ENCODE measurements around the gene ELOF1. TPM values are rescaled to one million over a fixed set of nuclear protein-coding genes. Genes with fewer than 3 reads are reported as not detected.

The ELOF1 gene
- total RNA-seq, 1 donor from 2014 or later = 78.8 TPM

GRCh38 chr19:11598746-11599145 lies 39.7 kb upstream of the ELOF1 start:
- Histone ChIP-seq H2AFZ (ENCODE audit: low read depth, low read length) (no peak overlapping the region), H3K9ac (ENCODE audit: low read length) (no peak overlapping the region), H3K4me1 (ENCODE audit: insufficient read depth, low read length) (no peaks in the 10 kb centered on the region), H3K36me3 (ENCODE audit: insufficient read depth, low read length) (no peaks in the 10 kb centered on the region), H3K27ac (ENCODE audit: low read depth, low read length) (no peak overlapping the region), H4K20me1 (ENCODE audit: insufficient read depth, low read length) (peaks cover 58% of the 10 kb centered on the region), H3K4me2 (ENCODE audit: low read length) (peak overlapping the region; percentile 85), H3K79me2 (ENCODE audit: insufficient read depth, low read length) (peaks cover 64% of the 10 kb centered on the region), H3K27me3 (ENCODE audit: insufficient read depth, low read length) (no peaks in the 10 kb centered on the region), H3K4me3 (ENCODE audit: insufficient read depth, low read depth, low read length) (peak overlapping the region; percentile 93), H3K9me3 (ENCODE audit: insufficient read depth, low read depth, low read length) (peaks cover 2% of the 10 kb centered on the region)
- no peak for TF ChIP-seq EZH2 (IDR thresholded peaks at IDR 0.05; ENCODE audit: insufficient read depth, low read length)
- TF ChIP-seq CTCF (IDR thresholded peaks at IDR 0.05; ENCODE audit: insufficient read depth, low read depth, low read length) = no peak
- H3K27me3 Mint-ChIP-seq (ENCODE audit: low read depth, unreplicated experiment) = no peaks in the 10 kb centered on the region
- DNase-seq (ENCODE audit: low read depth) = no peak
- FAIRE-seq = no peak
- H3K9me3 Mint-ChIP-seq (ENCODE audit: unreplicated experiment) = no peaks in the 10 kb centered on the region
- H3K4me1 Mint-ChIP-seq (ENCODE audit: low read depth, unreplicated experiment) = peaks cover 9% of the 10 kb centered on the region
- peak overlapping the region; percentile 98 for H3K27ac Mint-ChIP-seq (ENCODE audit: unreplicated experiment)
- peak overlapping the region; percentile 99 for H3K4me3 Mint-ChIP-seq (ENCODE audit: unreplicated experiment)
- peaks cover 11% of the 10 kb centered on the region for H3K36me3 Mint-ChIP-seq (ENCODE audit: low read depth, unreplicated experiment)

- Histone ChIP-seq H3K9ac (ENCODE audit: low read length) (peak overlapping the region; percentile 99), H3K9me3 (ENCODE audit: insufficient read depth, low read depth, low read length) (peaks cover 2% of the 10 kb centered on the region), H3K79me2 (ENCODE audit: insufficient read depth, low read length) (peaks cover 57% of the 10 kb centered on the region), H4K20me1 (ENCODE audit: insufficient read depth, low read length) (peaks cover 52% of the 10 kb centered on the region), H3K27me3 (ENCODE audit: insufficient read depth, low read length) (no peaks in the 10 kb centered on the region), H3K4me2 (ENCODE audit: low read length) (peak overlapping the region; percentile 85), H3K36me3 (ENCODE audit: insufficient read depth, low read length) (no peaks in the 10 kb centered on the region), H2AFZ (ENCODE audit: low read depth, low read length) (no peak overlapping the region), H3K27ac (ENCODE audit: low read depth, low read length) (peak overlapping the region; percentile 99), H3K4me3 (ENCODE audit: insufficient read depth, low read depth, low read length) (peak overlapping the region; percentile 93), H3K4me1 (ENCODE audit: insufficient read depth, low read length) (no peaks in the 10 kb centered on the region)
- FAIRE-seq (no peak), DNase-seq (ENCODE audit: low read depth) (no peak)
- no peak for TF ChIP-seq CTCF (IDR thresholded peaks at IDR 0.05; ENCODE audit: insufficient read depth, low read depth, low read length)
- TF ChIP-seq EZH2 (IDR thresholded peaks at IDR 0.05; ENCODE audit: insufficient read depth, low read length) = no peak
- Mint-ChIP-seq H3K4me1 (ENCODE audit: low read depth, unreplicated experiment) (peaks cover 9% of the 10 kb centered on the region), H3K27ac (ENCODE audit: unreplicated experiment) (peak overlapping the region; percentile 98), H3K27me3 (ENCODE audit: low read depth, unreplicated experiment) (no peaks in the 10 kb centered on the region), H3K4me3 (ENCODE audit: unreplicated experiment) (peak overlapping the region; percentile 99), H3K36me3 (ENCODE audit: low read depth, unreplicated experiment) (peaks cover 6% of the 10 kb centered on the region), H3K9me3 (ENCODE audit: unreplicated experiment) (no peaks in the 10 kb centered on the region)
Measured at GRCh38 chr19:11598103-11598483, 39.1 kb upstream of the ELOF1 start.

GRCh38 chr19:11597202-11598102 lies 38.4 kb upstream of the ELOF1 start, which contains the start of gene ZNF627:
Gene ZNF627, plus strand, starts transcription at chr19:11597483. Its CDS starts 145 bp downstream, at chr19:11597628.
- H3K27ac Mint-ChIP-seq (ENCODE audit: unreplicated experiment) = peak within 1 kb of the TSS; percentile 98
- TF ChIP-seq EZH2 (IDR thresholded peaks at IDR 0.05; ENCODE audit: insufficient read depth, low read length) = no peak
- H3K9ac ChIP-seq (ENCODE audit: low read length) = peak within 1 kb of the TSS; percentile 99
- no peaks in the 10 kb centered on the region for H3K9me3 ChIP-seq (ENCODE audit: insufficient read depth, low read depth, low read length)
- H3K27me3 ChIP-seq (ENCODE audit: insufficient read depth, low read length) = no peaks in the 10 kb centered on the region
- peak within 1 kb of the TSS; percentile 99 for H3K4me3 Mint-ChIP-seq (ENCODE audit: unreplicated experiment)
- H3K4me1 ChIP-seq (ENCODE audit: insufficient read depth, low read length) = no peaks in the 10 kb centered on the region
- H3K4me2 ChIP-seq (ENCODE audit: low read length) = peak within 1 kb of the TSS; percentile 85
- peaks cover 4% of the 10 kb centered on the region for H3K36me3 Mint-ChIP-seq (ENCODE audit: low read depth, unreplicated experiment)
- H3K27ac ChIP-seq (ENCODE audit: low read depth, low read length) = peak within 1 kb of the TSS; percentile 99
- no peaks in the 10 kb centered on the region for H3K36me3 ChIP-seq (ENCODE audit: insufficient read depth, low read length)
- FAIRE-seq = no peak
- H3K9me3 Mint-ChIP-seq (ENCODE audit: unreplicated experiment) = no peaks in the 10 kb centered on the region
- peak within 1 kb of the TSS; percentile 93 for H3K4me3 ChIP-seq (ENCODE audit: insufficient read depth, low read depth, low read length)
- peaks cover 45% of the 10 kb centered on the region for H4K20me1 ChIP-seq (ENCODE audit: insufficient read depth, low read length)
- peaks cover 9% of the 10 kb centered on the region for H3K4me1 Mint-ChIP-seq (ENCODE audit: low read depth, unreplicated experiment)
- peak; percentile 95 for DNase-seq (ENCODE audit: low read depth)
- H2AFZ ChIP-seq (ENCODE audit: low read depth, low read length) = peak within 1 kb of the TSS; percentile 92
- H3K79me2 ChIP-seq (ENCODE audit: insufficient read depth, low read length) = peaks cover 51% of the 10 kb centered on the region
- no peaks in the 10 kb centered on the region for H3K27me3 Mint-ChIP-seq (ENCODE audit: low read depth, unreplicated experiment)
